Fibroblast of pulmonary artery (primary cell): ENCODE measurements around the gene NEDD4L.
A peak's percentile ranks its signal among the peaks of the same experiment; 100 is the strongest.
"Not testable (repeated sequence)": the region's sequence is repeated elsewhere in the genome, so short reads cannot be mapped to it uniquely, and the experiment has no call there.

ENCODE experiments used
- DNase-seq: peaks from one replicate; pipeline ENCODE4 v3.0.0-alpha.2; 2010; ENCODE audit warnings: low read depth
- H3K4me3 ChIP-seq: replicated peaks from 2 replicates; pipeline ENCODE4 v1.5.1; 2011; ENCODE audit warnings: low read depth, mild to moderate bottlenecking, control low read depth, low read length, moderate library complexity
- CTCF ChIP-seq: IDR thresholded peaks from 2 replicates; pipeline ENCODE4 v1.5.1; 2011; ENCODE audit warnings: mild to moderate bottlenecking, control low read depth, low read length, inconsistent platforms; ENCODE audit errors: missing control alignments

The NEDD4L gene

GRCh38 chr18:58263055-58263957, 219.3 kb downstream of the NEDD4L start:
- no peak for TF ChIP-seq CTCF
- H3K4me3 ChIP-seq, result no peak overlapping the region
- no peak for DNase-seq

GRCh38 chr18:58264075-58264474, 220.0 kb downstream of the NEDD4L start:
- no peak for DNase-seq
- no peak overlapping the region for H3K4me3 ChIP-seq
- TF ChIP-seq CTCF, result no peak

GRCh38 chr18:58264840-58265239, 220.8 kb downstream of the NEDD4L start:
- TF ChIP-seq CTCF, result no peak
- H3K4me3 ChIP-seq, result no peak overlapping the region
- no peak for DNase-seq

GRCh38 chr18:58265489-58265888, 221.5 kb downstream of the NEDD4L start:
- not testable (repeated sequence) for H3K4me3 ChIP-seq, DNase-seq

GRCh38 chr18:58266291-58266690, 222.3 kb downstream of the NEDD4L start:
- DNase-seq, result no peak
- H3K4me3 ChIP-seq, result no peak overlapping the region
- TF ChIP-seq CTCF, result no peak

- TF ChIP-seq CTCF, result no peak
- DNase-seq, result no peak
- H3K4me3 ChIP-seq, result no peak overlapping the region
These were observed 223.5 kb downstream of the NEDD4L start for GRCh38 chr18:58267493-58267892.

- peak; percentile 69 for DNase-seq
- no peak overlapping the region for H3K4me3 ChIP-seq
These were observed 224.8 kb downstream of the NEDD4L start for GRCh38 chr18:58268849-58269248.

More at GRCh38 chr18:58268849-58269248, 224.8 kb downstream of the NEDD4L start:
- no peak for TF ChIP-seq CTCF
